Astrocyte of the hippocampus (primary cell): ENCODE measurements around the gene HDHD5.

ENCODE experiments used
- DNase-seq: peaks from one replicate; pipeline ENCODE4 v3.0.0; 2011; ENCODE audit warnings: low read depth, low spot score

HDHD5 gene

DNA sequence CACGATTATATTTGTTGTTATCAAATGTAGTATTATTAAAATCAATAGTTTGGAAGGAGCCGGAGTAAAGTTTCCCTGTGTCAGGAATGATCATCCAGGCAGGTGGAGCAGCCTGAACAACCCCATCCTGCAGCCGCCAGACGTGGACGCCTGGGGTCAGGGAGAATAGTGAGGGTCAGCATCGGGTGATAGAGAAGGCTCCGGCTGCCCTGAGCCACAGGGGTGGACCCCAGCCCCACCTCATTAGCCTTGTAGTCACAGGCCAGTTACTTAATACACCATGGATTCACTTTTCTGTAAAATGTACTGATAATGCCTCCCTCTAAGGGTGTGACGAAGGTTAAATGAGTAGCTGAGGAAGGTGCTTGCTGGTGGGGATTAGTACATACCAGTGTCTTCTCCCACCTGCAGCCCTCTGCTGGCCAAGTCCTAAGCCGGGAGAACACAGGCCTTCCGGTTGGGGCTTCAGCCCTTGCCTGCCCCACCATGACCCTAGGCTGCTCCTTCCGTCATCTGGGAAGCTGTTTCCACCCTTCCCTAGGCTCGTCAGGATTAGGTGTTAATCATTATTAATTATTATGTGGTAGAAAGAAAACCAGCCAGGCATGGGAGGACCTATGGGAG lies 52.8 kb downstream of the HDHD5 start:
- DNase-seq = no peak

DNA sequence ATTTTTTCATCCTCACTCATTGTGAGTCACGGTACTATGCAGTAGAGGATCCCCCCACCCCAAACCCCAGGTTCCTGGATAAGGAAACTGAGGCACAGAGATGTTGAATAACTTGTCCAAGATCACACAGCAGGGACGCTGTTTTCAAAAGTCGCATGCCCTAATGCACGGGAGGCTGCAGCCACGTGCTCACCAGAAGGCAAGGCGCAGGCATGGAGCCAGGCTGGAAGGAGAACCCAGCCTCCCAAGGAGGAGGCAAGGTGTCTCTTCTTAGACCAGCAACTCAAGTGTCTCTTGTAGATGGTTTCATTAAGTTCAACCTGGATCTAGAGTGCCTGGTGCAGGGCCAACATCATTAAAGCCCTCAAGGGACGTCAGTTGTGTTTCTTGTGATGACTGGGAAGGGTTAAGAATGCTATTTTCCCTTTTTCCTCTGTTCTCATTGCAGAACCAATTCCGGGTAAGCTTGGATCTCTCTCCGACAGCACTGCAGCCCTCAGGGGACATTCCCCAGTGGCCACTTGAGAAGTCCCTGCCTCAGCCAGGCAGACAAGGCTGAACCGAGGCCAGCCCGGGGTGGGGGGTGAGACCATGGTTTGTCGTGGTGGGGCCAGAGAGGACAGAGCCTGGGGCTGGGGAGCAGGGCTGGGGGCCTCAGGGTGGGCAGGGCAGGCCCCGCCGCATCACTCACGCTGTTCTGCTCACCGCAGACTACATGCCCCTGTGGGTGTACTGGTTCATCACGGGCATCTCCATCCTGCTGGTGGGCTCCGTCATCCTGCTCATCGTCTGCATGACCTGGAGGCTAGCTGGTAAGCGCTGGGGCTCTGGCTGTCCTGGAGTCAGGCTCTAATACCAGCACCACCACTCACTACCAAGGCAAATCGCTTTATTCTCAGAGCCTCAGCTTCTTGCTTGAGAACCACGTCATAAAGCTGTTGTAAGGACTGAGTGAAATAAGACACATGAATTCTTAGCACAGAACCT lies 53.6 kb downstream of the HDHD5 start:
- no peak for DNase-seq

DNA sequence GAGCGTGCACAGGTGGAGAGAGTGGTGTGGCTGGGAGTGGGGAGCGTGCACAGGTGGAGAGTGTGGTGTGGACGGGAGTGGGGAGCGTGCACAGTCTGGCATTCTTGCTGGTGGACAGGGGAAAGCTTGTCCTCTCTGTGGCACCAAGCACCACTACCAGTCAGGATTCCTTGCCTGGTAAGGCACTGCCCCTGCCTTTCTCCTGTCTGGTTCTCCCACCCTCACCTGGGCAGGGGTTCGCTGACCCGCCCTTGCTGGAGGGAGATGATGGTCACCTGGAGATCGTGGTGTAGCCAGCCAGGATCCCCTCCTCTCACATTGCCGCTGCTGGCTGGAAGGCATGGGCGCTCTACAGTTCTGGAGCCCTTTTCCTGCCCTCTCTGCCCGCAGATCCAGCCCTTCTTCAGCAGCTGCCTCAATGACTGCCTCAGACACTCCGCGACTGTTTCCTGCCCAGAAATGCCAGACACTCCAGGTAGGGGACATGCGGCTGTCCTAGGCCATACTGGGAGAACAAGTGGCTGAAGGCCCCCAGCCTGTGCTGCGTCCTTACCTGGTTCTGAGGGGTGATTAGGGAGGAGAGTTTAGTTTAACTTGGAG lies 54.6 kb downstream of the HDHD5 start:
- DNase-seq = no peak

DNA sequence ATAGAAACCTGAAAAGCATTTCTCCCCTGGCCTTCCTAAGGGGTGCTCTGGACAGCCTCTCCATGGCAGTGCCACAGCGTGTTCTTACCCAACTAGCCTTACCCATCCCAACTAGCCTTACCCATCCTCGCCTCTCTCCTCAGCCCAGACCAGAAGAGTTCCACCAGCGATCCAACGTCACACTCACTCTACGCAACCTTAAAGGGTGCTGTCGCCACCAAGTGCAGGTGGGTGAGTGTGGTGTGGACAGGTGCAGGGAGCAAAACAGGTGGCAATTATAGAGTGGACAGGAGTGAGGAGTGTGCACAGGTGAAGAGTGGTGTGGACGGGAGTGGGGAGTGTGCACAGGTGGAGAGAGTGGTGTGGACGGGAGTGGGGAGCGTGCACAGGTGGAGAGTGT lies 55.7 kb downstream of the HDHD5 start:
- DNase-seq = no peak

DNA sequence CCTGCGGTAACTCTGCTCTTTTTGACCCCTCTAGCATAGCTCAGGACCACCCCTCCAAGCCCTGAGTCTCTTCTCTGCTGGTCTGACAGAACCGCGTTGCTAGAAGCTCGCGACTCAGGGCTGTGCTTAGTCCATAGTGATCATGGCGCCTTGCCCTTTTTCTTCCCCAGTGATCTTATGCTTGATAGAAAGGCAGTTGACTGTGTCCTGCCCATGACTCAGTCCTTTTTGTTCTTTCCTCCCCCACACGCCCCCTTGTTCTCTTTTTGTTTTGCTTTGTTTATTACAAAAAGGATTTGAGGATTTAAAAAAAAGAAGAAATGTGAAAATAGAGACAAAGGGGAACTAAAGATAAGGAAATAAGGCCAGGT lies 56.8 kb downstream of the HDHD5 start:
- DNase-seq = no peak

DNA sequence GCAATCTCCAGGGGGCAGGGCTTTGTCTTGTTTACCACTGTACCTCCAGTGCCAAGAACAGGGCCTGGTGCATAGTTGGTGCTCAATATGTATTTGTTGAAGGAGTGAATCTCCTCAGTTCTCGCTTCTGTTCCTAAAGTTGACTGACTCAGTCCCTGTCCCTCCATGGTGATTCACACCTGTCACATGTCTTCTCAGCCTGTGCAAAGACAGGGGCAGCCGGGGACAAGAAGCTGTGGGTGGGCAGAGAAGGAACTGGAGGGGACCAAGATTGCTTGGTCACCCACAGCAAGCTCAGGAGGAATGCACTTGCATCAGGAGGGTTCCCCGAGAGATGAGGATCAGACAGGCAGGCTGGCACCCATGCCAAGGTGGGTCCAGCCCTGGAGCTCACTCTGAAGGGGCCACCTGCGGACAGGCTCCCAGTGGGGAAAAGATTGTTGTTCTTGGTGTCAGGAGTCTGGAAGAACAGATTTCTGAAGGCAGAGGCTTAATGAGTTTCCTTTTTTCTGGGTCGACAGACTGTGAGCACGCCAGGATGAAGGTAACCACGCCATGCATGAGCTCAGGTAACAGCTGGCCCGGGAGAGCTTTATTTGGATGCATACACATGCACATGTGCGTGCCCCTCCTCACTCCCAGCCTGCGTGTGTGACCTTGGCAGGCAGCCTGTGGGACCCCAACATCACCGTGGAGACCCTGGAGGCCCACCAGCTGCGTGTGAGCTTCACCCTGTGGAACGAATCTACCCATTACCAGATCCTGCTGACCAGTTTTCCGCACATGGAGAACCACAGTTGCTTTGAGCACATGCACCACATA lies 57.4 kb downstream of the HDHD5 start:
- no peak for DNase-seq

DNA sequence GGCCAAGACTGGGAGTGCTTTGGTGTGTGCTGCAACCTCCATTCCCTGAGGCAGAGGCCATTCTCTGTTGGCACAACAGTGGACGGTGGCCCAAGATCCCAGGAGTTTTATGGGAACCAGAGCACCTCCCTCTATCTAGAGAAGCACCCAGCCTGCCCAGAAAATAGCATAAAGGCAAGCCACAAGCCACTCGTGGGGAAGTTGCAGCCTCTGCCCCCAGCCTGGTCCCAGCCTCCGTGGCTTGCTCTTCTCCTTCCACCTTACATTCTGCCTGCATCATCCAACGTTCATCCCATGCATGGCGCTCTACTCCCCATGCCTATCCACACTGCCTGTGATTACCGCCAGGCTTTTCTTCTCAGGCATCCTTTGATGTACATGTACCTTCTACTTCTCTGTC lies 58.5 kb downstream of the HDHD5 start:
- DNase-seq = no peak

DNA sequence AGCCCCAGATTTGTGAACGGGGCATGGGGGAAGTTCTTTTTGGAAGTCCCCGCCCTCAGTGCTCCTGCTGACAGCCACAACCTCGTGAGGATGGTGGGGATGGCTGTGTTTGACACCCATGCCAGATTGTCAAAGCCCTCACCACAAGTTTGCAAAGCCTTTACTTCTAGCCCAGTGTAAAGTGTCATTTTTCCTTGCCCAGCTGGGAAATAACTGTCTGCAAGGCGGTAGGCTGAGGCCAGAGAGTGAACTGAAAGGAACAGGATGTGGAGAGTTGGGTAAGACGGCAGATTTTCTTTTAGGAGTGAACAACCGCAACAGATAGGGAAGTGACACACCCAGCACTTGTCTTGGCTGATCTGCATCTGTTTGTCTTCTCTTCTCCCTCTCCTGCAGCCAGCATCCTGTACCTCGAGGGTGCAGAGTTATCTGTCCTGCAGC lies 60.7 kb downstream of the HDHD5 start:
- no peak for DNase-seq

DNA sequence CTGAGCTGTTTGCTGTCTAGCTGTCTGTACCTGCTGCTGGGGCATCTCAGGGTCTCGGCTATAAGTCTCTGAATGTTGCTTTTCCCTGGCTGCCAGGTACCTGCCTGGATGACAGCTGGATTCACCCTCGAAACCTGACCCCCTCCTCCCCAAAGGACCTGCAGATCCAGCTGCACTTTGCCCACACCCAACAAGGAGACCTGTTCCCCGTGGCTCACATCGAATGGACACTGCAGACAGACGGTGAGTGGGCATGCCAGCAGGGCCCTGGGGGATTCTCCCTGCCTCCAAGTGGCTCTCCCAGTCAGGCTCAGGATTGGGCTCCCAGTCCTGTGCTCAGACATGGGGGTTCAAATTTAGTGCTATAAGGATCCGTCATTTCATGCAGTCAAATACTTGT lies 61.4 kb downstream of the HDHD5 start:
- DNase-seq = no peak

DNA sequence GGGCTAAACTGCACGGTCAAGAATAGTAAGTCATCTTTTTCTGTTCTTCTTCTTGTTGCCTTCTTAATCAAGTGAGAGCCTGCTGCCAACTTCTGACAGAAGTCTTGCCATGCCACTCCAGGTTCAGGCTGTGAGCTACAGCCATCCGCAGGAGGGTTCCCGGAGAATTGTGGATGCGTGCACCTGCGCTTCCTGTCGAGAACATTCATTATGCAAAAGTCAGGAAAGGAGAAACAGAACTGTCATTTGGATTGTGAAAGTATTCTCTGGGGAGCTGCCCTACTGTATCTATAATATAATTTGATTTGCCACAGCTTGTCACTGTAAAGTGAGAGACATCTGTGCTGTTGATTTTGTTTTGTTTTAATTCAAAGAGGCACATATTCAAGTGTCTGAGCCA lies 62.0 kb downstream of the HDHD5 start:
- no peak for DNase-seq

DNA sequence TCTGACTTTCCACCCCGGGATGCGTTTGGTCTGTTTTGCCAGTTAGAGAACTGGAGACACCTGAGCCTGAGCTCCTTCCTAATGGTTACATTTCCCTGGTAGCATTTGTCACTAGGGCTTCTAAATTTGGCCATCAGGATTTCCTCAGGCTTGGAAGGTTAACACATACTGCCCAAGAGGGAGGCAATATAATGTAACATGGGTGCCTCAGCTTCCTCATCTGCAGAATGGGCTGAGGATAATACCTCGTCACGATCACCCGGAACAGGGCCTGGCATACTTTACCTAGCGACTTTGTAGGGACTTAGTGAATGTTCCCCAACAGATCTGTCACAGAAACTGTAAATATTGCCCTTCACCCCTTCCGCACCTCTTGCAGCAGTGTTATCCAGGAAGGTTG lies 63.0 kb downstream of the HDHD5 start:
- DNase-seq = no peak

DNA sequence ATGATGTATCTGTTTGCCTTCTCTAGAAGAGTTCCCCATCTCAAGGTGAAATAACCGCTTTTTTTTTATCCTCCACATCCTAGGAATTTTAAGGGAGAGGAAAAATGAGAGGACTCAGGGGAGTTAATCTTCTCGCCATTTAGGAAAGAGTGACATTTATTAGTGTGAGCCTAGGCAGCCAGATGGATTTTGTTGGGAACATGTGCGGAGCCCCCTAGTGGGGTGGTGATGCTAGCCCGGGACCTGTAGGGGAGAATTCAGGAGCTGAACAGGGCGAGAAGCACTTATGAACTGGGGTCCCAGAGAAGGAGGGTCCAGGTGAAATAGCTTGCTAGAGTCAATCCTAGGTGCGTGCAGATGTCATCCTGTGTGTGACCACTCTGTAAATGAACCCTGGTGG lies 63.5 kb downstream of the HDHD5 start:
- DNase-seq = no peak

DNA sequence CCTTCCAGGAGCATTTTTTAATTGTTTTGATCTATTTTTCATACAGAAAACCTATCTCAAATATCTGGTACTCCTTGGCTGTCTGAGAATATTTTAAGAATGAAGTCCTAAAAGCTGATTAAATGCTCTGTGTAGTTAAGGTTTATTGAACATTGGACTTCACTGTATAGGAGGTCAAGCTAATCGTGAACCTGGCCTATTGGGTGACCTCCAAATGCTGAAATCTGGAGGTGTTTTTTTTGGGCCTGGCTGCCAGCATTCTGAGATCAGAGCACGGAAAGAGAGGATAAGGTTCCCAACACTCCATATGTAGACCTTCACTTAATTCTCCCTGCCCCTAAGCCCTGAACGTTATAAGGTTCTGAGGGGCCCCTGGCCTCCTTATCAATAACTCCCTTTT lies 66.0 kb downstream of the HDHD5 start:
- no peak for DNase-seq

DNA sequence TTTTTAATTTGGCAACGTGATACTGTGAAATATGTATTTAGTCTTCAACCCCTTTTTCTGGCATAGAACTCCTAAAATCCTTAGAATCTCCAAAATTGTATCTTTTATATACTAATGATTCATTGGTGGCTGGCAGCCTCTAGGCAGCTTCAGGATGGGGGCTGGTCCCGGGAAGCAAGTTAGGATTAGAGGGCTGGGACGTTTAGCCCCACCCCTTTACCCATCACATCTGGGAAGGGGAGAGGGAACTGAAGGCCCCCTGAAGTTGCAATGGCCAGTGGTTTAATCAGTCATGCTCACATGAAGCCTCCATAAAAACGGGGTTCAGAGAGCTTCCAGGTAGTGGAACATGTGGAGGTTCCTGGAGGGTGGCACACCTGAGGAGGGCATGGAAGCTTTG lies 67.2 kb downstream of the HDHD5 start:
- DNase-seq = no peak

DNA sequence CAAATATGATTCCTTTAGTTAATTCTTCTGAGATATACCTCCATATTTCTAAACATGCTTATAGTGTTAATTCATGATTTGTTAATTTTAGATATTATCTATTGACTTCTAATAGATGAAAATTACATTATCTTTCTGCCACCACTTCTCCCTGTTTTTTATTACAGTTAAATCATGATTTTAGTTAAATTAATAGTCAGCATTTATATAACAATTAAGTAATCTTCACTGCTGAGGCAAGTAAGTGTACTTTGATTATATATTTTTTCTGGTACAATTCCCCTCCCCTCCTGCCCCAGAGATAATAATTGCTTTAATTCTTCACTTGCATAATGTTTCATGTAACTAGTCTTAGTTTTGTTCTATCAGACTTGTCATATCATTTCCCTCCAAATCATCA lies 68.5 kb downstream of the HDHD5 start:
- DNase-seq = no peak
